GM19324 (cell line): ENCODE results near the gene ZNF787.
"Not testable (repeated sequence)": the region's sequence is repeated elsewhere in the genome, so short reads cannot be mapped to it uniquely, and the experiment has no call there.

Experiments
- ATAC-seq: cut with Tn5 transposase; IDR thresholded peaks from one replicate; pipeline ENCODE4 v1.9.1; 2021; ENCODE audit warnings: mild to moderate bottlenecking, moderate library complexity; ENCODE audit not compliant: unreplicated experiment, low FRiP score

Gene ZNF787

GRCh38 chr19:56121180-56122167 is at the start of gene ZNF787:
Gene ZNF787, minus strand, starts transcription at chr19:56121295. Its CDS starts 18,078 bp downstream, at chr19:56103217.
- ATAC-seq = peak; percentile 89

GRCh38 chr19:56170261-56170660 is 49.2 kb upstream of the ZNF787 start:
- ATAC-seq = no peak

GRCh38 chr19:56167064-56167578 is 46.0 kb upstream of the ZNF787 start:
- no peak for ATAC-seq

- no peak for ATAC-seq
Measured at GRCh38 chr19:56163097-56163496, 42.0 kb upstream of the ZNF787 start.

GRCh38 chr19:56162258-56162657 is 41.2 kb upstream of the ZNF787 start:
- ATAC-seq = no peak

GRCh38 chr19:56161534-56161933 is 40.4 kb upstream of the ZNF787 start:
- ATAC-seq = no peak

GRCh38 chr19:56159622-56160271 is 38.7 kb upstream of the ZNF787 start:
- ATAC-seq = no peak

GRCh38 chr19:56159009-56159559 is 38.0 kb upstream of the ZNF787 start:
- no peak for ATAC-seq

GRCh38 chr19:56158170-56158757 is 37.2 kb upstream of the ZNF787 start:
- ATAC-seq = no peak

GRCh38 chr19:56156768-56157167 is 35.7 kb upstream of the ZNF787 start:
- no peak for ATAC-seq

- no peak for ATAC-seq
Measured at GRCh38 chr19:56155124-56155687, 34.1 kb upstream of the ZNF787 start.

GRCh38 chr19:56153507-56153906 is 32.4 kb upstream of the ZNF787 start:
- no peak for ATAC-seq

GRCh38 chr19:56152644-56153043 is 31.5 kb upstream of the ZNF787 start:
- no peak for ATAC-seq

GRCh38 chr19:56150358-56150757 is 29.3 kb upstream of the ZNF787 start:
- no peak for ATAC-seq

- no peak for ATAC-seq
Measured at GRCh38 chr19:56149656-56150038, 28.6 kb upstream of the ZNF787 start.

- not testable (repeated sequence) for ATAC-seq
Measured at GRCh38 chr19:56148955-56149655, 28.0 kb upstream of the ZNF787 start.

- no peak for ATAC-seq
Measured at GRCh38 chr19:56148096-56148495, 27.0 kb upstream of the ZNF787 start.

GRCh38 chr19:56147307-56147706 is 26.2 kb upstream of the ZNF787 start:
- ATAC-seq = no peak

GRCh38 chr19:56146904-56147303 is 25.8 kb upstream of the ZNF787 start:
- ATAC-seq = no peak

GRCh38 chr19:56145698-56146097 is 24.6 kb upstream of the ZNF787 start:
- no peak for ATAC-seq
